ENCODE data around the gene DIS3L2. TPM values are rescaled to one million over a fixed set of nuclear protein-coding genes. Genes with fewer than 3 reads are reported as not detected.

DIS3L2 gene
- total and polyA plus RNA-seq, 2 of the 8 experiments (the other 6 are each of a cell fraction or from before 2014, with no cell fraction given): 11.5 to 21.6 TPM

- Histone ChIP-seq H2BK12ac (ENCODE audit: low read depth, low read length) (no peak overlapping the region), H2BK120ac (replicated peaks; ENCODE audit: low read depth, low read length) (no peak overlapping the region), H3K4me1 (replicated peaks in 1 of 4; ENCODE audit: control insufficient read depth in 3 of 4, insufficient read depth in 4 of 4, low read length in 3 of 4) (0 out of 7 replicates have a peak, but pooled peaks cover 0 to 2% (median 0%) of the 10 kb centered on the region in 4 experiments), H3K79me2 (ENCODE audit: control insufficient read depth in 1 of 2, insufficient read depth in 2 of 2, low read length in 2 of 2) (no peaks in the 10 kb centered on the region), H2BK5ac (ENCODE audit: low read depth, low read length) (no peak overlapping the region), H2AK5ac (ENCODE audit: low read depth, low read length) (no peak overlapping the region), H3K23me2 (ENCODE audit: low read depth, low read length) (no peaks in the 10 kb centered on the region), H2BK15ac (ENCODE audit: low read length) (no peak overlapping the region), H4K91ac (replicated peaks; ENCODE audit: insufficient read length, low read length) (no peak overlapping the region), H3K4me2 (ENCODE audit: insufficient read depth in 1 of 2, low read depth in 2 of 2, low read length in 2 of 2) (no peak overlapping the region), H3K36me3 (ENCODE audit: control insufficient read depth in 2 of 4, insufficient read depth in 4 of 4, low read length in 3 of 4) (peaks cover 0 to 4% (median 0%) of the 10 kb centered on the region in 4 experiments; a peak in 2 of 8 replicates), H3K18ac (ENCODE audit: extremely low read depth, low read length) (no peak overlapping the region), H4K5ac (ENCODE audit: insufficient read length, low read depth, low read length) (no peak overlapping the region), H3K79me1 (ENCODE audit: low read depth, low read length) (no peaks in the 10 kb centered on the region), H3K4me3 (ENCODE audit: extremely low read depth in 1 of 4, insufficient read depth in 2 of 4, low read depth in 3 of 4, low read length in 4 of 4) (no peak overlapping the region), H3K4ac (replicated peaks; ENCODE audit: insufficient read length, low read depth, low read length) (no peak overlapping the region), H3K27me3 (replicated peaks in 1 of 4; ENCODE audit: control insufficient read depth in 3 of 4, extremely low read depth in 1 of 4, insufficient read depth in 3 of 4, low read length in 3 of 4) (no peaks in the 10 kb centered on the region), H3K9ac (replicated peaks in 1 of 4; ENCODE audit: extremely low read depth in 1 of 4, low read depth in 3 of 4, low read length in 3 of 4) (no peak overlapping the region), H2AFZ (ENCODE audit: low read length) (no peak overlapping the region), H3K9me3 (ENCODE audit: insufficient read depth in 2 of 2, low read depth in 1 of 2, low read length in 1 of 2) (no peaks in the 10 kb centered on the region), H3K27ac (ENCODE audit: low read depth, low read length) (no peak overlapping the region), H3K14ac (ENCODE audit: insufficient read length) (no peak overlapping the region), H3K56ac (replicated peaks; ENCODE audit: insufficient read length, low read depth, low read length) (no peak overlapping the region), H4K8ac (ENCODE audit: extremely low read depth, insufficient read depth, low read length) (no peak overlapping the region), H3K23ac (ENCODE audit: insufficient read length) (no peak overlapping the region), H4K20me1 (replicated peaks in 1 of 2; ENCODE audit: control insufficient read depth in 1 of 2, insufficient read depth in 2 of 2, low read length in 2 of 2) (no peaks in the 10 kb centered on the region), H2BK20ac (ENCODE audit: low read length) (no peak overlapping the region)
- FAIRE-seq (no peak), DNase-seq (ENCODE audit: low read depth in 1 of 2, low spot score in 2 of 2) (no peak)
- TF ChIP-seq ASH2L (IDR thresholded peaks at IDR 0.05; ENCODE audit: low read length) (no peak), SP2 (IDR thresholded peaks at IDR 0.05; ENCODE audit: low read length) (no peak)
- ChIA-PET CTCF (ENCODE audit: partially characterized antibody) (interaction anchor here (0.7 kb wide), 2 partner anchors 8 to 93 kb away, joined by 3 read pairs; no protein-coding TSS in a partner anchor), POLR2A (ENCODE audit: partially characterized antibody) (interaction anchor here (0.8 kb wide), 1 partner anchor 8 kb away, joined by 3 read pairs; no protein-coding TSS in a partner anchor)
- WGBS, 2 experiments (ENCODE audit: extremely low coverage in 1 of 2, insufficient coverage in 1 of 2, insufficient read length in 1 of 2, insufficient replicate concordance in 2 of 2, low coverage in 1 of 2, low lambda C conversion rate in 2 of 2, missing lambda C conversion rate in 1 of 2): 61% methylated on average over 4 of the region's 4 CpGs; no CpG with 5 or more reads in 1 of the 2 experiments
These were observed 67.8 kb downstream of the DIS3L2 start for GRCh38 chr2:232029346-232029745.

Data from H1 (cell line).